ENCODE data around the gene SIN3B.

Gene SIN3B

GRCh38 chr19:16891696-16892382, 62.6 kb downstream of the SIN3B start:
- DNase-seq: no peak

DNA sequence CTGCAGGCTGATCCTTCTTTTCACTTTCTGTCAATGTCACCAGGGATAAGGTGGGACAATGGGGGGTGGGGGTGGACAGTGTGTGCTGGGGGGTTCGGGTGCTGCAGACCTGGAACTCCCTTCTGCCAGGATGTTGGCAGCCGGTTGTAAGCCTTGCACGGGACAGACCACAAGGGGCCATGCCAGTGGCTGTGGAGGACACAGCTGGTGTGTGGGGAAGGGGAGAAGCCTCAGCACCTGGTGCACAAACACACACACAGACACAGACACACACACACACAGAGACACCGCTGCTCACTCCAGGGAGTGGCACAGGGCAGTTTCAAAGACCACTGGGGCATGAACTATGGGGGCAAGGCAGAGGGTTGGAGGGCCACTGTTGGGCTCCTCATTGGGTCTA, 63.2 kb downstream of the SIN3B start:
- no peak for DNase-seq

GRCh38 chr19:16892868-16893685, 63.9 kb downstream of the SIN3B start:
- no peak for DNase-seq

- DNase-seq: no peak
These were observed 64.4 kb downstream of the SIN3B start for GRCh38 chr19:16893686-16893989.

GRCh38 chr19:16894080-16894479, 64.9 kb downstream of the SIN3B start:
- no peak for DNase-seq

DNA sequence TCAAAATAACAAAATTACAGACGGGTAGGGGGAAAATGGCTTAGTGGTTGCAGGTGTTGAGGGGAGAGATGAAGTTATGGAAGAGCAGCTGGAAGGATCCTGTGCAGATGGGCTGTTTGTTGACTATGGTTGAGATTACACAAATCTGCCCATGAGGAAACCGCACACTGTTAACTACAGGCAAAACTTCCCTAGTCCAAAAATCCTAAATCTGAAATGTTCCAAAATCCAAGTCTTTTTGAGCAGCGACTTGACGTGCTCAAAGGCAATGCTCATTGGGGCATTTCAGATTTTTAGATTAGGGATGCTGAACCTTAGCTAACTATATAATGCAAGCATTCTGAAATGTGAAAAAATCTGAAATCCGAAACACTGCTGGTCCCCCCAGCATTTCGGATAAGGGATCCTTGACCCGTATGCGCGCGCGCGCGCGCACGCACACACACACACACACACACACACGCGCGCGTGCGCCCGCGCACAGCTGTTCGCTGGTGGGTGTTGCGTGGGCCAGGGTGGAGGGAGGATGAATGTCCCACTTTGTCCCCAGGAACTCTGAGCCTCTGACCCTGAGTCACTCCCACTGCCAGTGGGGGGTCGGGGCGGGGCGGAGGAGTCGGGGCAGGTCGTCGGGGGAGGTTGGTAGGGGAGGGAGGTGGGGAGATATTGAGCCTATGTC, 66.4 kb downstream of the SIN3B start:
- DNase-seq: no peak

GRCh38 chr19:16896146-16897028, 67.2 kb downstream of the SIN3B start:
- no peak for DNase-seq

- DNase-seq: peak in 3 of 4 experiments; percentile 20 to 36 (median 34)
These were observed 68.0 kb downstream of the SIN3B start for GRCh38 chr19:16897029-16897855.

DNA sequence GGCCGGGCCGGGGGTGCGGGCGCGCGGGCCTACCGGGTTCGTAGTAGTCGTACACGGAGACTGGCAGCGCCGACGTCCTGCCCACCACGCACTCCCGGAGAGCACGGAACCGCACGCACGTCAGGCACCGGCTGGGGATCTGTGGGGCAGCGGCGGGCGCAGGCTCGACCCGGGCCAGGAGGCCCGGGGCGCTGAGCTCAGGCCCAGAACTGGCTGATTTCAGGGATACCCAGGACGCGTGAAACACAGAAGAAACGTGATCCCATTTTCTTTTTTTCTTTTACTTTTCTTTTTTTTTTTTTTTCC, 68.6 kb downstream of the SIN3B start:
- DNase-seq: no peak

- DNase-seq: no peak
These were observed 69.3 kb downstream of the SIN3B start for GRCh38 chr19:16898361-16899015.

- DNase-seq: no peak
These were observed 70.4 kb downstream of the SIN3B start for GRCh38 chr19:16899566-16900075.

GRCh38 chr19:16901491-16902175, 72.4 kb downstream of the SIN3B start:
- no peak for DNase-seq

DNA sequence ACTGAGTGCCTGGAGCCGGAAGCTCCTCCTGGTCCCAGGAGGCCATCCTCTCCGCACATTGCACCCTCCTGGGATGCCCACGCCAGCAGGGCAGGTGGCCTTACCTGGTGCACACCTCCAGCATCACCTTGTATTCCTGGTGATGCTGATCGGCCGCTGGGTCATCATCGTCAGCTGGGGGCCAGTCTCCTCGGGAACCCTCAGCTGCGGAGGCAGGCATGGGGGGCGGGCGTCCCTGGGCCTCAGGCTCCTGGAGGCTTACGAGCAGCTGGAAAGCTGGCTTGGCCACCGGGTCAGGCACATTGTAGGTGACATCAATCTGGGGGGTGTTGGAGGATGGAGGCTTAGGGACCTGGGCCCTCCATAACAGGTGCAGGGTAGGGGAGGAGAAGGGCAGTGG, 73.3 kb downstream of the SIN3B start:
- DNase-seq: no peak

GRCh38 chr19:16903347-16903746, 74.1 kb downstream of the SIN3B start:
- DNase-seq: no peak

GRCh38 chr19:16904599-16904998, 75.4 kb downstream of the SIN3B start:
- no peak for DNase-seq

DNA sequence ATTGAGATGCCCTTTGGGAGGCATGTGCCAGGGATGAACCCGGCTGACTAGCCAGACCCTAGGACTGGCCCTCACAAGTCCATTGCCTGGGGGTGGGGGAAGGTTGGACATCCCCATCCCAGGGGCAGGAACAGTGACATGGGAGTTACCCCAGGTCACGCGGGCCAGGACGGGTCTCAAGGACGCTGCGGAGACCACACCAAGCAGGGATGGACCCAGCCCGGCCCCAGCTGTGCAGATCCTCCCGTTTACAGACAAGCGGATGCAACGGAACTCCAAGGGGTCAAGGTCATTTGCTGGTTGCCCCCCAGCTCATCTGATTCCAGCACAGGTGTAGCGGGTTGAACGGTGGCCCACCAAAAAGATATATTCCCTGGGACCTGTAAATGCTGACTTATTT, 79.6 kb downstream of the SIN3B start:
- DNase-seq: no peak

DNA sequence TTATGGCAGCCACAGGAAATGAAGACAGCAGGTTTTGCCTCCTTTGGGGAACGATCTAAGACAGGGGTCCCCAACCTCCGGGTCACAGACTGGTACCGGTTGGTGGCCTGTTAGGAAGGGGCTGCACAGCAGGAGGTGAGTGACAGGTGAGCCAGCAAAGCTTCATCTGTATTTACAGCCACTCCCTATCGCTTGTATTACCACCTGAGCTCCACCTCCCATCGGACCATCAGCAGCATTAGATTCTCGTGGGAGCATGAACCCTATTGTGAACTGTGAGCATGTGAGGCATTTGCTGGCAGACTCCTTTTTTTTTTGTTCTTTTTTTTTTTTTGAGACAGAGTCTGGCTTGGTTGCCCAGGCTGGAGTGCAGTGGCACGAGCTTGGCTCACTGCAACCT, 81.8 kb downstream of the SIN3B start:
- no peak for DNase-seq

GRCh38 chr19:16912780-16913179, 83.6 kb downstream of the SIN3B start:
- DNase-seq: no peak

- no peak for DNase-seq
These were observed 85.2 kb downstream of the SIN3B start for GRCh38 chr19:16914421-16914820.

DNA sequence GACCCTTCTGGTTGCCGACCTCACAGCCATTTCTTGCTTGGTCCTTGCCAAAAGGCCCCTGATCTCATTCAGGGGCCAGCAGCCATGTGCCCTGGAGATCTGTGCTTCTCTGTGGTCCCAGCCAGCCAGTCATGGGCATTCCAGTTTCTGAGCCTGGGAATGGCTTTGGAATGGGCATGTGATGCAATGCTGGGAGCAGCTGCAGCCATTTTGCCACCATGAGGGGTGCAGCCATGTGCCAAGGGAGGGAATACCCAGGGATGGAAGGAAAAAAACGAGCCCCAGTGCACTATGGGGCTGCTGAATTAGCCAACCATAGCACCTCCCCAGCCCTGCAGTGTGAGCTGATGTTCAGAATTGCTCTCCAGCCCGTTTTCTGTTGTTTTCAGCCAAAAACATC, 85.9 kb downstream of the SIN3B start:
- no peak for DNase-seq

GRCh38 chr19:16915734-16916133, 86.5 kb downstream of the SIN3B start:
- DNase-seq: no peak
